ENCODE measurements around the gene MAGEA3.
"Not testable (repeated sequence)": the region's sequence is repeated elsewhere in the genome, so short reads cannot be mapped to it uniquely, and the experiment has no call there.

The MAGEA3 gene

GRCh38 chrX:152736528-152736927, 37.9 kb downstream of the MAGEA3 start:
- DNase-seq = not testable (repeated sequence)

GRCh38 chrX:152738560-152738959, 40.0 kb downstream of the MAGEA3 start:
- DNase-seq = no peak
